A549 treated with CORT108297 at 1 μM for 4 hours (cell line): ENCODE results near the gene LIG1. TPM values are rescaled to one million over a fixed set of nuclear protein-coding genes. Genes with fewer than 3 reads are reported as not detected.

Experiments used
- total RNA-seq: library from RNA; stranded (reverse); fragments of 200-300 nt; extraction: Qiagen RNA extraction; gene quantifications from 5 replicates; pipeline ENCODE4 v1.2.3, GENCODE V29; 2022

The LIG1 gene
- 59.0 to 70.2 TPM (median 62.5 TPM) in 5 replicates for total RNA-seq

DNA sequence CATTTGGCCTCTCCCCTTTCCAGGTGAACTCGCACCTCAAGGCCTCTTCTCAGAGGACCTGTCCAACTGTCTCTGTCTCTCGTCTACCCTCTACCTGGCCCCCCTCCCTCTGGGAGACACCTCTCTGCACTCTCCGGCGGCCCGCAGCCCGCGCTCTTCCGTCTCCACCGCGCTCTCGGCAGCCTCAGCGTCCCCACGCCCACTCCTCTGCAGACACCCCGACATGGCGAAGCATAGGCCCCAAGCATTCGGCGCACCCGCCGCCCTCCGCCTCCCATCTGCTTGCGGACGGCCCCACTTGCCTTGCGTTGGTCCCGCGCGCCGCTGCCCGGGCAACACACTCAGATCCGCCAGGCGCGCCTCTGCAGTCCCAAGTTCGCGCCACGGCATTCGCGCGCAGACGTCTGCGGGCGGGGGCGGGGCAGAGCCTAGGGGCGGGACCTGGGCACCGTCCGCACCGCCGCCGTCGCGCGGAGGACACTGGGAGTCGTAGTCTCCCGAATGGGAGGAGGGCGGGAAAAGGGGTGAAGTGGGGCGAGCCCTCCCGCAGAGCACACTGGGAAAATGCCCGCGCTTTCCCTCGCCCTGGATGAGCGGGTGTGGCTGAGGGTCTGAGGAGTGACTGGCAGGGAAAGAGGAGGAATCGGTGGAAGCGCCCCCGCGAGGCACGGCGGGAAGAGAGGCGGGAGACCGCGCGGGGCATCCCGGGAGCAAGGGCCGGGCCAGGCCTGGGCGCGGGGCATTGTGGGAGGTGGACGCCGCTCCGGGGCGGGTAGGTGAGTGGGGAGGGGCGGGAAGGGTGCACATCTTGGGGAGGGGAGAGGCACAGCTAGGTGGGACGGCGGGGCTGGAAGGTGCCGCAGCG, at the start of gene LIG1, which contains the start of gene ZSWIM9:
TSS of gene LIG1 (minus strand) at position 406 of the 865 bp plus-strand sequence. CDS start 4,778 bp downstream, outside the sequence.
TSS of gene ZSWIM9 (plus strand) at position 742 of the 865 bp plus-strand sequence. CDS start 1,123 bp downstream, outside the sequence.

DNA sequence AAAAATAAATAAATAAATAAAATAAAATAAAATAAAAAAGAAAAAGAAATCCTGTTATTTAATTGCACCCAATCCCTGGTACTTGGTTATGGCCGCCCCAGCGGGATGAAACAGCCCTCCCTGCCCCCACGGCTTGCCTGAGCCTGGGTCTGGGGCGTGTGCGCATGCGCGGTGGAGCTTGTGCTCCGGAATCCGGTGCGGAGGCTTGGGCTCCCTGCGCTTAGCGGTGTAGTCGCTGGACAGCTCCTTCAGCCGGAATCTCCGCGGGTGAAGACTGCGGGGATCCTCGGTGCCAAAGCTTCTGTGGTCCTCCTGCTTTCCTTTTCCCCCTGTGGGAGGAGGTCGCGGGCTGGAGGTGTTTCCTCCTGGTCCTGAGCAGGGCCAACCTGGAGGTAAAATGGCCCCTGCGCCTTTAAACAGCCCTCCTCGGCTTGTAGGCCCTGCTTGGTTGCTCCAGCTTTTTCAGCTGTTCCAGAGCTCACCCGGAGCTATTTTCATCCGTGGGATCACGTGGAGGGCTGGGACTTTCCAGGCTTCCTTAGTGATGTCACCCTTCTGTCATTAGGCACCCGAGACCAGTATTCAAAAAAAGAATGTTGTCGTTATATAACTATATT, 59.7 kb downstream of the LIG1 start, which contains the start of gene PLA2G4C:
TSS of gene PLA2G4C (minus strand) at position 468 of the 617 bp plus-strand sequence. CDS start 4,288 bp downstream, outside the sequence.

Other genes with a start within 250 kb of the LIG1 start
- gene BSPH1, start 178.2 kb downstream of the LIG1 start, total RNA-seq, result not detected in 5 replicates
- not detected in 5 replicates for gene ELSPBP1, start 175.7 kb downstream of the LIG1 start, total RNA-seq
- not detected in 5 replicates for gene CABP5, start 126.3 kb downstream of the LIG1 start, total RNA-seq
- 10.3 to 16.5 TPM (median 10.5 TPM) in 5 replicates for gene PLA2G4C, start 59.5 kb downstream of the LIG1 start, total RNA-seq
- gene ZSWIM9, start 336 bp upstream of the LIG1 start, total RNA-seq, result 5.7 to 8.7 TPM (median 7.2 TPM) in 5 replicates
- 16.5 to 19.8 TPM (median 18.4 TPM) in 5 replicates for gene CARD8, start 85.6 kb upstream of the LIG1 start, total RNA-seq
- 4.7 to 5.4 TPM (median 5.3 TPM) in 5 replicates for gene ZNF114, start 99.7 kb upstream of the LIG1 start, total RNA-seq
- 465 to 500 TPM (median 480 TPM) in 5 replicates for gene EMP3, start 155.2 kb upstream of the LIG1 start, total RNA-seq
- 3.2 to 5.1 TPM (median 4.5 TPM) in 5 replicates for gene TMEM143, start 193.6 kb upstream of the LIG1 start, total RNA-seq
- 2.5 to 3.7 TPM (median 3.2 TPM) in 5 replicates for gene SYNGR4, start 194.0 kb upstream of the LIG1 start, total RNA-seq
- 385 to 442 TPM (median 423 TPM) in 5 replicates for gene KDELR1, start 221.2 kb upstream of the LIG1 start, total RNA-seq
- 6.3 to 11.3 TPM (median 10.6 TPM) in 5 replicates for gene GRIN2D, start 223.3 kb upstream of the LIG1 start, total RNA-seq